A549 (cell line): ENCODE results near the gene TES. TPM values are rescaled to one million over a fixed set of nuclear protein-coding genes. Genes with fewer than 3 reads are reported as not detected.

Source experiments
- ATAC-seq, 2 experiments: fragments of 200-7000 bp in 1 of 2; fragments of >200 bp in 1 of 2; cut with Nextera tagmentation in 1 of 2; cut with Tn5 transposase in 1 of 2; 3 replicates each; pipeline versions ENCODE4 v1.8.0 to v1.9.1; 2018 to 2020; ENCODE audit warnings: mild to moderate bottlenecking in 1 of 2, moderate library complexity in 1 of 2
- CTCF ChIA-PET: fragments of 300-600 bp; sonication (Branson Sonifier 250); formaldehyde crosslinking; extraction: SDS; loops from one replicate; lab custom pipeline; 2021; ENCODE audit warnings: antibody characterized with exemption, inconsistent platforms; lab: Yijun Ruan, JAX
- POLR2A ChIA-PET: fragments of 350-600 bp; formaldehyde crosslinking; extraction: SDS; loops from one replicate; lab custom pipeline; 2021; ENCODE audit warnings: antibody characterized with exemption, inconsistent platforms; lab: Yijun Ruan, JAX
- DNase-seq, 2 experiments: peaks; one replicate each; pipeline versions ENCODE4 v3.0.0 to v3.0.0-alpha.2; 2011 to 2016; ENCODE audit warnings: low read depth in 1 of 2, low spot score in 1 of 2
- FAIRE-seq: peaks from 2 replicates; lab custom pipeline; 2011; peaks lifted over from hg19 to GRCh38; lab: Jason Lieb, UNC
- H3K27ac ChIP-seq, 2 experiments: fragments of >200 bp; sonication (Bioruptor Twin); formaldehyde crosslinking; 3 replicates each; pipeline ENCODE4 v1.5.1; 2016 to 2017
- H3K4me1 ChIP-seq: fragments of >200 bp; sonication (Bioruptor Twin); formaldehyde crosslinking; 3 replicates; pipeline ENCODE4 v1.6.1; 2016
- H3K4me2 ChIP-seq: fragments of >200 bp; sonication (Bioruptor Twin); formaldehyde crosslinking; 3 replicates; pipeline ENCODE4 v1.6.1; 2016
- H3K4me3 ChIP-seq: fragments of >200 bp; sonication (Bioruptor Twin); formaldehyde crosslinking; 3 replicates; pipeline ENCODE4 v1.5.1; 2016
- H3K9me3 ChIP-seq: fragments of >200 bp; sonication (Bioruptor Twin); formaldehyde crosslinking; 3 replicates; pipeline ENCODE4 v1.6.1; 2016
- CBX8 ChIP-seq: fragments of 200-600 bp; sonication (generic); IDR thresholded peaks from 2 replicates; pipeline ENCODE4 v1.6.1; 2016
- CEBPB ChIP-seq, 2 experiments: fragments of >200 bp in 1 of 2; sonication (Bioruptor Twin) in 1 of 2; formaldehyde crosslinking in 1 of 2; IDR thresholded peaks; 2 replicates each; pipeline ENCODE4 v1.6.1; 2012 to 2016
- CHD2 ChIP-seq: fragments of 150-350 bp; IDR thresholded peaks from 2 replicates; pipeline ENCODE4 v1.6.1; 2014; ENCODE audit warnings: low read length; ENCODE audit not compliant: partially characterized antibody
- EHF ChIP-seq: fragments of 250-450 bp; sonication (Bioruptor Pico); IDR thresholded peaks from 2 replicates; pipeline ENCODE4 v1.5.0; 2020; ENCODE audit warnings: mild to moderate bottlenecking
- EHMT2 ChIP-seq: fragments of 200-600 bp; sonication (generic); IDR thresholded peaks from 2 replicates; pipeline ENCODE4 v1.6.1; 2016; ENCODE audit warnings: antibody characterized with exemption, low read depth, mild to moderate bottlenecking, moderate library complexity
- FOSL2 ChIP-seq, 2 experiments: fragments of 450-650 bp in 1 of 2; fragments of >200 bp in 1 of 2; sonication (Bioruptor Twin) in 1 of 2; formaldehyde crosslinking; IDR thresholded peaks; 2 replicates each; pipeline versions ENCODE4 v1.5.0 to v1.6.1; 2016 to 2020; ENCODE audit warnings: mild to moderate bottlenecking in 1 of 2, moderate library complexity in 1 of 2
- HDAC2 ChIP-seq: fragments of 200-600 bp; sonication (generic); IDR thresholded peaks from 2 replicates; pipeline ENCODE4 v1.6.1; 2016
- HEYL ChIP-seq: fragments of 250-450 bp; sonication (Bioruptor Pico); IDR thresholded peaks from 2 replicates; pipeline ENCODE4 v1.8.0; 2021; ENCODE audit warnings: mild to moderate bottlenecking, moderate library complexity
- HOXB5 ChIP-seq: fragments of 250-450 bp; sonication (Bioruptor Pico); IDR thresholded peaks from 2 replicates; pipeline ENCODE4 v1.5.0; 2020; ENCODE audit warnings: mild to moderate bottlenecking, moderate library complexity
- JUNB ChIP-seq: fragments of >200 bp; sonication (Bioruptor Twin); formaldehyde crosslinking; IDR thresholded peaks from 2 replicates; pipeline ENCODE4 v1.6.1; 2016
- POLR2AphosphoS2 ChIP-seq: conservative IDR thresholded peaks from 2 replicates; pipeline ENCODE4 v1.6.1; 2012; ENCODE audit warnings: low read length, improper control_type of control experiment, inconsistent platforms
- RCOR1 ChIP-seq: fragments of 150-350 bp; IDR thresholded peaks from 2 replicates; pipeline ENCODE4 v1.6.1; 2014; ENCODE audit warnings: antibody characterized with exemption, low read length, low read depth
- SMC3 ChIP-seq: fragments of >200 bp; sonication (Bioruptor Twin); formaldehyde crosslinking; IDR thresholded peaks from 3 replicates; pipeline ENCODE4 v1.6.1; 2018; ENCODE audit warnings: inconsistent platforms
- SREBF2 ChIP-seq: fragments of 450-650 bp; IDR thresholded peaks from 2 replicates; pipeline ENCODE4 v1.6.1; 2014; ENCODE audit warnings: mild to moderate bottlenecking, moderate library complexity
- ZNF302 ChIP-seq: fragments of 250-450 bp; sonication (Bioruptor Pico); IDR thresholded peaks from 2 replicates; pipeline ENCODE4 v1.9.0; 2021; ENCODE audit warnings: inconsistent platforms, mild to moderate bottlenecking, moderate library complexity
- ZSCAN20 ChIP-seq: fragments of 250-450 bp; sonication (Bioruptor Pico); IDR thresholded peaks from 2 replicates; pipeline ENCODE4 v1.8.0; 2022; ENCODE audit warnings: mild to moderate bottlenecking, moderate library complexity
- WGBS: methylation state at CpG from one replicate; pipeline ENCODE4 v1.1.6; 2017; ENCODE audit errors: missing lambda C conversion rate; 5-methylcytosine and 5-hydroxymethylcytosine counted together
- polyA plus RNA-seq, 4 experiments: library from polyadenylated mRNA; depleted of rRNA in 3 of 4; stranded (reverse); fragments of >200 nt; fragmentation: RNase III in 1 of 4; extraction: RNeasy Plus Mini Kit Qiagen cat#74134 plus additional on column Dnase treatment in 1 of 4; gene quantifications; 2 replicates in 3 of 4; 3 replicates in 1 of 4; pipeline ENCODE4 v1.2.3, GENCODE V29; 2011 to 2017
- TF ChIP-seq, protein P1 (sequence below): fragments of 150-350 bp; IDR thresholded peaks from 2 replicates; pipeline ENCODE4 v1.6.1; 2014; ENCODE audit warnings: low read depth, mild to moderate bottlenecking, low read length
- TF ChIP-seq, protein P2 (sequence below): fragments of 250-450 bp; sonication (Bioruptor Pico); IDR thresholded peaks from 2 replicates; pipeline ENCODE4 v1.5.0; 2020; ENCODE audit warnings: low read depth, mild to moderate bottlenecking, moderate library complexity
- TF ChIP-seq, protein P3 (sequence below): fragments of 450-650 bp; IDR thresholded peaks from 2 replicates; pipeline ENCODE4 v1.6.1; 2014; ENCODE audit warnings: antibody characterized with exemption
- TF ChIP-seq, protein P4 (sequence below): fragments of 250-450 bp; sonication (Bioruptor Pico); IDR thresholded peaks from 2 replicates; pipeline ENCODE4 v1.5.0; 2021; ENCODE audit warnings: mild to moderate bottlenecking, moderate library complexity, borderline replicate concordance
- TF ChIP-seq, protein P5 (sequence below): fragments of >200 bp; sonication (Bioruptor Twin); formaldehyde crosslinking; IDR thresholded peaks from 2 replicates; pipeline ENCODE4 v1.6.1; 2016
- TF ChIP-seq, protein P6 (sequence below): IDR thresholded peaks from 2 replicates; pipeline ENCODE4 v1.6.1; 2012; ENCODE audit warnings: low read depth, borderline replicate concordance

Gene TES
- polyA plus RNA-seq, 2 of the 4 experiments (the other 2 are of a cell fraction) = 45.9 to 134 TPM

DNA sequence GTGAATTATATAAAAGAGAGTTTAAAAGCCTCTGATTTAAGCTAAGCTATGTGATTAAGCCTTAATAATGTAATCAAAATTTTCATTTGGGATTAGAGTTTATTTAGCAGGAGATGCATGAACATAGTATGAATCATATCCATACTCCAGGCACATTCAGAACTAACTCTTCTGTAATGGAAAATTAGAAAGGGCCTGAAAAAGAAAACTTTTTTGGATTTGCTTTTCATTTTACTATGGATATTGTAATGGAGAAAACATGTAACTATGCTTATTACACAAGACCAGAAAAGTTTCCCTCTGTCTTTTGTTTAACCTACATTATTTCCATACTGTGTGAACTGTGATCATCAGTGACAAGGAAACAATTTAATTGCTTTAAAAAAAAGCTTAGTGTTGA is 22.0 kb downstream of the TES start:
- CTCF ChIA-PET = interaction anchor here (0.6 to 16.2 kb wide), 9 partner anchors 8 to 337 kb away, joined by 3 to 385 read pairs (median 4); no protein-coding TSS in a partner anchor
- H3K4me2 ChIP-seq = peak overlapping the region; percentile 57
- no peak for FAIRE-seq
- no peak for ATAC-seq
- peaks cover 59% of the 10 kb centered on the region for H3K4me1 ChIP-seq
- no peak overlapping the region for H3K4me3 ChIP-seq
- TF ChIP-seq CEBPB (IDR thresholded peaks at IDR 0.05) (no peak), HDAC2 (no peak), RCOR1 (no peak), FOSL2 (IDR thresholded peaks at IDR 0.05) (no peak), FOSL2 (CRISPR knock-in tag; IDR thresholded peaks at IDR 0.05) (no peak), POLR2AphosphoS2 (no peak), SMC3 (no peak)
- TF ChIP-seq, protein P1, sequence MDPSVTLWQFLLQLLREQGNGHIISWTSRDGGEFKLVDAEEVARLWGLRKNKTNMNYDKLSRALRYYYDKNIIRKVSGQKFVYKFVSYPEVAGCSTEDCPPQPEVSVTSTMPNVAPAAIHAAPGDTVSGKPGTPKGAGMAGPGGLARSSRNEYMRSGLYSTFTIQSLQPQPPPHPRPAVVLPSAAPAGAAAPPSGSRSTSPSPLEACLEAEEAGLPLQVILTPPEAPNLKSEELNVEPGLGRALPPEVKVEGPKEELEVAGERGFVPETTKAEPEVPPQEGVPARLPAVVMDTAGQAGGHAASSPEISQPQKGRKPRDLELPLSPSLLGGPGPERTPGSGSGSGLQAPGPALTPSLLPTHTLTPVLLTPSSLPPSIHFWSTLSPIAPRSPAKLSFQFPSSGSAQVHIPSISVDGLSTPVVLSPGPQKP = no peak
- TF ChIP-seq, protein P2, sequence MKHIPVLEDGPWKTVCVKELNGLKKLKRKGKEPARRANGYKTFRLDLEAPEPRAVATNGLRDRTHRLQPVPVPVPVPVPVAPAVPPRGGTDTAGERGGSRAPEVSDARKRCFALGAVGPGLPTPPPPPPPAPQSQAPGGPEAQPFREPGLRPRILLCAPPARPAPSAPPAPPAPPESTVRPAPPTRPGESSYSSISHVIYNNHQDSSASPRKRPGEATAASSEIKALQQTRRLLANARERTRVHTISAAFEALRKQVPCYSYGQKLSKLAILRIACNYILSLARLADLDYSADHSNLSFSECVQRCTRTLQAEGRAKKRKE (CRISPR knock-in tag) = no peak
- TF ChIP-seq, all 56 proteins: peak for 0
- no peak for DNase-seq
- POLR2A ChIA-PET = interaction anchor here (1.1 to 1.6 kb wide), 3 partner anchors 21 to 52 kb away, joined by 3 to 6 read pairs (median 4); partner anchors contain the start of gene TES
- Histone ChIP-seq H3K27ac (peak overlapping the region; percentile 74 to 89), H3K9me3 (no peaks in the 10 kb centered on the region)

DNA sequence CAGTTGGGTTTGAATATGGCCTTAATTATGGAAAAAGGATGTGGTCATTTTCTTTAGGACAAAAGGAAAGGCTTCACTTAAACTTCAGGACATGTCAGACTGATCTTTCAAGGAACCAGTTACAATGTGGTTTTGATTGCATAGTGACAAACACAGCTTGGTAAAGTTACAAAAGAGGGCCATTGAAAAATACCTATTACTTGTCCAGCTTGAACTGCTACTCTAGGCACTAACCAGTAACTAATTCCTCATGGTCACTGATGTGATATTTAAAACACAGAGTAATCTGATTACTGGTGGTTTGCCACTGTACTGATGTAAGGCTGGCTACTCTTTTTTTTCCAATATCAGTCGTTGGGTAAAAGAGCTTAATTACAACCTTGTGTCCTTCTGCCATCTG is 22.6 kb downstream of the TES start:
- CTCF ChIA-PET = interaction anchor here (0.6 to 16.2 kb wide), 9 partner anchors 8 to 337 kb away, joined by 3 to 385 read pairs (median 4); no protein-coding TSS in a partner anchor
- ATAC-seq = no peak
- H3K4me1 ChIP-seq = peaks cover 53% of the 10 kb centered on the region
- no peak overlapping the region for H3K4me3 ChIP-seq
- FAIRE-seq = no peak
- TF ChIP-seq, protein P1 = no peak
- no peak for TF ChIP-seq ZSCAN20 (CRISPR knock-in tag)
- no peak for TF ChIP-seq CHD2
- TF ChIP-seq, protein P3, sequence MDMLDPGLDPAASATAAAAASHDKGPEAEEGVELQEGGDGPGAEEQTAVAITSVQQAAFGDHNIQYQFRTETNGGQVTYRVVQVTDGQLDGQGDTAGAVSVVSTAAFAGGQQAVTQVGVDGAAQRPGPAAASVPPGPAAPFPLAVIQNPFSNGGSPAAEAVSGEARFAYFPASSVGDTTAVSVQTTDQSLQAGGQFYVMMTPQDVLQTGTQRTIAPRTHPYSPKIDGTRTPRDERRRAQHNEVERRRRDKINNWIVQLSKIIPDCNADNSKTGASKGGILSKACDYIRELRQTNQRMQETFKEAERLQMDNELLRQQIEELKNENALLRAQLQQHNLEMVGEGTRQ = no peak
- no peak for TF ChIP-seq EHF (CRISPR knock-in tag)
- TF ChIP-seq HEYL (CRISPR knock-in tag) = no peak
- TF ChIP-seq JUNB = no peak
- TF ChIP-seq ZNF302 (CRISPR knock-in tag) = no peak
- no peak for TF ChIP-seq SREBF2
- no peak for TF ChIP-seq CBX8
- TF ChIP-seq EHMT2 = no peak
- TF ChIP-seq, protein P4, sequence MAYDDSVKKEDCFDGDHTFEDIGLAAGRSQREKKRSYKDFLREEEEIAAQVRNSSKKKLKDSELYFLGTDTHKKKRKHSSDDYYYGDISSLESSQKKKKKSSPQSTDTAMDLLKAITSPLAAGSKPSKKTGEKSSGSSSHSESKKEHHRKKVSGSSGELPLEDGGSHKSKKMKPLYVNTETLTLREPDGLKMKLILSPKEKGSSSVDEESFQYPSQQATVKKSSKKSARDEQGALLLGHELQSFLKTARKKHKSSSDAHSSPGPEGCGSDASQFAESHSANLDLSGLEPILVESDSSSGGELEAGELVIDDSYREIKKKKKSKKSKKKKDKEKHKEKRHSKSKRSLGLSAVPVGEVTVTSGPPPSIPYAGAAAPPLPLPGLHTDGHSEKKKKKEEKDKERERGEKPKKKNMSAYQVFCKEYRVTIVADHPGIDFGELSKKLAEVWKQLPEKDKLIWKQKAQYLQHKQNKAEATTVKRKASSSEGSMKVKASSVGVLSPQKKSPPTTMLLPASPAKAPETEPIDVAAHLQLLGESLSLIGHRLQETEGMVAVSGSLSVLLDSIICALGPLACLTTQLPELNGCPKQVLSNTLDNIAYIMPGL (CRISPR knock-in tag) = no peak
- TF ChIP-seq, protein P5, sequence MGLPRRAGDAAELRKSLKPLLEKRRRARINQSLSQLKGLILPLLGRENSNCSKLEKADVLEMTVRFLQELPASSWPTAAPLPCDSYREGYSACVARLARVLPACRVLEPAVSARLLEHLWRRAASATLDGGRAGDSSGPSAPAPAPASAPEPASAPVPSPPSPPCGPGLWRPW = no peak
- TF ChIP-seq, protein P6, sequence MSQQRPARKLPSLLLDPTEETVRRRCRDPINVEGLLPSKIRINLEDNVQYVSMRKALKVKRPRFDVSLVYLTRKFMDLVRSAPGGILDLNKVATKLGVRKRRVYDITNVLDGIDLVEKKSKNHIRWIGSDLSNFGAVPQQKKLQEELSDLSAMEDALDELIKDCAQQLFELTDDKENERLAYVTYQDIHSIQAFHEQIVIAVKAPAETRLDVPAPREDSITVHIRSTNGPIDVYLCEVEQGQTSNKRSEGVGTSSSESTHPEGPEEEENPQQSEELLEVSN = no peak
- no peak for TF ChIP-seq HDAC2
- TF ChIP-seq HOXB5 (CRISPR knock-in tag) = no peak
- no peak for TF ChIP-seq POLR2AphosphoS2
- TF ChIP-seq, all 56 proteins: peak for 0
- Histone ChIP-seq H3K4me2 (peak overlapping the region; percentile 57), H3K9me3 (no peaks in the 10 kb centered on the region), H3K27ac (peak overlapping the region; percentile 74 to 89)
- POLR2A ChIA-PET = interaction anchor here (1.1 to 1.5 kb wide), 2 partner anchors 22 to 53 kb away, joined by 3 to 4 read pairs; no protein-coding TSS in a partner anchor
- no peak for DNase-seq
- WGBS = 97% methylated on average over 1 of the region's 1 CpG
